Rectal smooth muscle tissue (tissue), 1 donor: ENCODE results near the gene DTWD2.
"Not testable (repeated sequence)": the region's sequence is repeated elsewhere in the genome, so short reads cannot be mapped to it uniquely, and the experiment has no call there.

Experiments used
- H3K27ac ChIP-seq: one replicate; pipeline ENCODE4 v1.7.0; 2013; ENCODE audit warnings: low read depth, low read length, inconsistent platforms
- H3K27me3 ChIP-seq: one replicate; pipeline ENCODE4 v1.7.0; 2013; ENCODE audit warnings: low read length; ENCODE audit not compliant: control insufficient read depth, insufficient read depth
- H3K36me3 ChIP-seq: one replicate; pipeline ENCODE4 v1.7.0; 2013; ENCODE audit warnings: low read length; ENCODE audit not compliant: control insufficient read depth, insufficient read depth
- H3K4me1 ChIP-seq: one replicate; pipeline ENCODE4 v1.7.0; 2013; ENCODE audit warnings: low read length; ENCODE audit not compliant: control insufficient read depth, insufficient read depth
- H3K4me3 ChIP-seq: one replicate; pipeline ENCODE4 v1.7.0; 2013; ENCODE audit warnings: low read length
- H3K9ac ChIP-seq: one replicate; pipeline ENCODE4 v1.7.0; 2013; ENCODE audit warnings: low read length

DTWD2 gene

DNA sequence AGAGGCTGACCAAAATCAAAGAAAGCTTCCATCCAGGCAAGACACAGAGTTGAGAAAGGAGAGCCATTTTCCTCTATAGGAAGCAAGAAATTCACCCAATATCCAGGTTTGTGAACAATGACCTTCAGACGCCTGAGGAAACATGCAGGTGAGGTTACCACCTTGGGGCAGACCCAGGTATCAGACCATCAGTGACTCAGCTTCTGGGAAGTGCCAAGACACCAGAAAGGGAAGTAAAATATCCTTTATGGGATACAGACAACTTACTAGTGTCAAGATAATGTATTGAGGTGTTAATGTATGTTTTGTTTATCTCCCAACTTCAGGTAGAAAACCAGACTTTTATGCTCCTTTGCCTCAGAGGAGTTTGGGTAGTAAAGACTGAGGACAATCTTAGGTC lies 2.2 kb upstream of the DTWD2 start:
- H3K36me3 ChIP-seq, result no peaks in the 10 kb centered on the region
- H3K27me3 ChIP-seq, result no peaks in the 10 kb centered on the region
- H3K9ac ChIP-seq, result no peak overlapping the region
- H3K27ac ChIP-seq, result no peak overlapping the region
- H3K4me1 ChIP-seq, result peaks cover 6% of the 10 kb centered on the region
- no peak overlapping the region for H3K4me3 ChIP-seq

DNA sequence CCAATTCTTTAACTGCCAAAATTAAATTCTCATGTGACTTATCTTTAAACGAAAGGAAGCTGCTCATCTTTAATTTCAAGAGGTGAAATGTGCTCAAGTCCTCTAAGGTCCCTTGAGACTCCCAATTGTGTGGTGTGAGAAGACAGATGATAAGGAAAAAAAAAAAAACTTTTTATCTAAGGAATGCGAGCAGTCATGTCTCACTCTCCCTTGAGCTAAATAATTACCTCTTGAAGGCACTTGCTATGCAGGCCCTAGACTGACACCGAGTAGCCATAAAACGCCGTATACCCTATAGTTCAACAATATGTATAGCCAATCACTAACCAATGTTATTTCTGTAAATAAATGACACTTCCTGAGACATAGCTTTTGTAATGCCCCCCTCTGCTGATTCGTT lies 1.5 kb upstream of the DTWD2 start:
- Histone ChIP-seq H3K4me1 (peaks cover 6% of the 10 kb centered on the region), H3K27ac (no peak overlapping the region), H3K27me3 (no peaks in the 10 kb centered on the region), H3K36me3 (no peaks in the 10 kb centered on the region), H3K9ac (no peak overlapping the region), H3K4me3 (no peak overlapping the region)

GRCh38 chr5:118988866-118989180 lies 476 bp upstream of the DTWD2 start:
- Histone ChIP-seq H3K4me3 (peak overlapping the region; percentile 79), H3K9ac (no peak overlapping the region), H3K27ac (no peak overlapping the region), H3K27me3 (no peaks in the 10 kb centered on the region), H3K36me3 (no peaks in the 10 kb centered on the region), H3K4me1 (peaks cover 6% of the 10 kb centered on the region)

DNA sequence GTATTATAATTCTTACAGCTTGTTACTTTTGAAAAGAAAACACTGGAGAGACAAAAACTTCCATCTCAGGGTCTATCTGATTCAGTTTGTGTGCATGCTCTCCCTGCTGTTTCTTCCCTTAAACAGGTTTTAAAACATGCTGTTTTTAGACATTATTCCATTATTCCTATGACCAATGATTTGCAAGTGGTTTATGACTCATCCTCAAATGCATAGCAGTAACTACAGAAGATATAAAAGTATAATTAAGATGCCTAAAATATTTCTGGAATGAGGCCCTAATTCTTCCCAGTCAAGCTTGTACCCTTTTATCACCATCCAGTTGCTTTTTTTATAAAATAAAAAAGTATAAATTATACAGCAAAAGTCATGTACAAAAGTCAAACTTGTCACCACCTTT lies 3.7 kb downstream of the DTWD2 start:
- Histone ChIP-seq H3K4me1 (peaks cover 6% of the 10 kb centered on the region), H3K9ac (no peak overlapping the region), H3K27me3 (no peaks in the 10 kb centered on the region), H3K4me3 (no peak overlapping the region), H3K27ac (no peak overlapping the region), H3K36me3 (no peaks in the 10 kb centered on the region)

DNA sequence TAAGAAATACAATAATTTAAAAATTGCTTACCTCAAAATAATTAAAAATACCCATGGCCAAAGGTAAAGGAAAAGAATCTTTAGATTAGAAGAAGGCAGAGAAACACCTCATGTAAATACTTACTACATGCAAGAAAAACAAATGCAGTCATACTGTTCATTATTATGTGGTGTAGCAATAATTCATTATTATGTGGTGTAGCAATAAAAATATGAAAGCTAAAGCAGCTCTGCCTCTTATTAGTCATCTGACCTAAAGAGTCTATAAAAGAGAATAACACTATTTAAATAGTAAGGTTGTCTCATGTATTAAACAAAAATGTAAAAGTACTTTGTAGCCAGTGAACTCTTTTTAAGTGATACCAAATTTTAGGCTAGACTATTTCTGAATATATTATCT lies 6.6 kb downstream of the DTWD2 start:
- H3K4me1 ChIP-seq, result no peaks in the 10 kb centered on the region
- H3K4me3 ChIP-seq, result no peak overlapping the region
- H3K9ac ChIP-seq, result no peak overlapping the region
- no peaks in the 10 kb centered on the region for H3K36me3 ChIP-seq
- H3K27me3 ChIP-seq, result no peaks in the 10 kb centered on the region
- no peak overlapping the region for H3K27ac ChIP-seq

DNA sequence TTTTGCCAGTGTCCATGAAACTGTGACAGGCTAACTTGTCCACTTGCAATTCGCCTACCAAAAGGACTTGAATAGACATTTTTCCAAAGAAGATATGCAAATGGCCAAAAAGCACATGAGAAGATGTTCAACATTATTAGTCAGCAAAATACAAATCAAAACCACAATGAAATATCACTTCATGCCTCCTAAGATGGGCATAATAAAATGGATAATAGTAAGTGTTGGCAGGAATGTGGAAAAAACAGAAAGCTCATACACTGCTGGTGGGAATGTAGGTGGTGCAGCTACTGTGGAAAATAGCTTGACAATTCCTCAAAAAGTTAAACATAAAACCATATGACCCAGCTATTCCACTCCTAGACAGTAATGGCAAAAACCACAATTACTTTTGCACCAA lies 7.9 kb downstream of the DTWD2 start:
- Histone ChIP-seq H3K4me1 (no peaks in the 10 kb centered on the region), H3K27ac (no peak overlapping the region), H3K27me3 (no peaks in the 10 kb centered on the region), H3K4me3 (no peak overlapping the region), H3K36me3 (no peaks in the 10 kb centered on the region), H3K9ac (no peak overlapping the region)

- no peaks in the 10 kb centered on the region for H3K4me1 ChIP-seq
- H3K9ac ChIP-seq, result no peak overlapping the region
- H3K27ac ChIP-seq, result no peak overlapping the region
- H3K36me3 ChIP-seq, result no peaks in the 10 kb centered on the region
- no peaks in the 10 kb centered on the region for H3K27me3 ChIP-seq
- H3K4me3 ChIP-seq, result no peak overlapping the region
Measured at GRCh38 chr5:118980017-118980416, 8.3 kb downstream of the DTWD2 start.

DNA sequence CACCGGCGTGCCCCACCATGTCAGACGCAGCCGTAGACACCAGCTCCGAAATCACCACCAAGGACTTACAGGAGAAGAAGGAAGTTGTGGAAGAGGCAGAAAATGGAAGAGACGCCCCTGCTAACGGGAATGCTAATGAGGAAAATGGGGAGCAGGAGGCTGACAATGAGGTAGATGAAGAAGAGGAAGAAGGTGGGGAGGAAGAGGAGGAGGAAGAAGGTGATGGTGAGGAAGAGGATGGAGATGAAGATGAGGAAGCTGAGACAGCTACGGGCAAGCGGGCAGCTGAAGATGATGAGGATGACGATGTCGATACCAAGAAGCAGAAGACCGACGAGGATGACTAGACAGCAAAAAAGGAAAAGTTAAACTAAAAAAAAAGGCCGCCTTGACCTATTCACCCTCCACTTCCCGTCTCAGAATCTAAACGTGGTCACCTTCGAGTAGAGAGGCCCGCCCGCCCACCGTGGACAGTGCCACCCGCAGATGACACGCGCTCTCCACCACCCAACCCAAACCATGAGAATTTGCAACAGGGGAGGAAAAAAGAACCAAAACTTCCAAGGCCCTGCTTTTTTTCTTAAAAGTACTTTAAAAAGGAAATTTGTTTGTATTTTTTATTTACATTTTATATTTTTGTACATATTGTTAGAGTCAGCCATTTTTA lies 14.4 kb downstream of the DTWD2 start:
- H3K36me3 ChIP-seq, H3K27ac ChIP-seq, H3K4me1 ChIP-seq, H3K9ac ChIP-seq, H3K27me3 ChIP-seq, H3K4me3 ChIP-seq: not testable (repeated sequence)

- no peaks in the 10 kb centered on the region for H3K27me3 ChIP-seq
- no peaks in the 10 kb centered on the region for H3K36me3 ChIP-seq
- no peak overlapping the region for H3K27ac ChIP-seq
- H3K4me1 ChIP-seq, result no peaks in the 10 kb centered on the region
- H3K4me3 ChIP-seq, result no peak overlapping the region
- no peak overlapping the region for H3K9ac ChIP-seq
Measured at GRCh38 chr5:118968925-118969375, 19.4 kb downstream of the DTWD2 start.

GRCh38 chr5:118968406-118968911 lies 19.9 kb downstream of the DTWD2 start:
- Histone ChIP-seq H3K36me3 (no peaks in the 10 kb centered on the region), H3K27me3 (no peaks in the 10 kb centered on the region), H3K4me1 (no peaks in the 10 kb centered on the region)

DNA sequence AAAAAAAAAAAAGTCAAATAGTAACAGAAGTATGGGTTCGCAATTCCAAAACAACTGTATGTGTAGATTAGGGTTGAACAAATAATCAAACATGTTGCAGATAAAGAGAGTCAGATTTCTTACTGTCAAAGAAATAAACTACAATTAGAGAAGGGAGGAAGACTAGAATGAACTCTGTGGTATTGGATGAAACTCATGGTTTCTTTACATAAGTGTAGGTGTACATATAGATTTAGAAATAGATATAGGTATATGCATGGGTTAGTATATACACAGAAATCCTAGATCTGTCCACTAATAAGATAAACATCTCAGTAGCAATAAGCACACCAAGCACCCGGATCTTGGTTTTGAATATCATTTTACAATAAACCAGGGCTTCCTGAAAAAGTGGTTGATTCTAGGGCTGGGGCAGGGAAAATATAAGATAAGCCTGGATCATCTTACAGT lies 21.3 kb downstream of the DTWD2 start:
- H3K36me3 ChIP-seq, result no peaks in the 10 kb centered on the region
- H3K27me3 ChIP-seq, result no peaks in the 10 kb centered on the region
- H3K4me1 ChIP-seq, result no peaks in the 10 kb centered on the region
- H3K4me3 ChIP-seq, result no peak overlapping the region
- H3K27ac ChIP-seq, result no peak overlapping the region
- H3K9ac ChIP-seq, result no peak overlapping the region

More at GRCh38 chr5:118968406-118968911, 19.9 kb downstream of the DTWD2 start:
- Histone ChIP-seq H3K27ac (no peak overlapping the region), H3K4me3 (no peak overlapping the region), H3K9ac (no peak overlapping the region)

DNA sequence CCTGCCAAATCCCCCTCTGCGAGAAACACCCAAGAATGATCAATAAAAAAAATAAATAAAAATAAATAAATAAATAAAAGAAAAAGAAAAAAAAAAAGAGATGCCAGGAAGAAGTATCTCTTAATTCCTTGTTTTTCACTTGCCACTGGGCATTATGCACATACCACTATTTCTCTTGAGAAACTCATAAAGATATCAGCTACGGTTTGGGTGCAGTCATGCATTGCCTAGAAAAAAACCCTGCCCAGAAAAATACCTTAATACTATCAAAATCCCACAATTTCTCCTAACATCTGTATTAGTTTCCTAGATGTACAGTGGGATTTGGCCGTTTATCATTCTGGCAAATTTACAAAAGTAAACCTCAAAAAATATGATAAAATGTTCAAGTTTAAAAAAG lies 22.5 kb downstream of the DTWD2 start:
- H3K4me1 ChIP-seq, result no peaks in the 10 kb centered on the region
- no peak overlapping the region for H3K4me3 ChIP-seq
- H3K27ac ChIP-seq, result no peak overlapping the region
- no peak overlapping the region for H3K9ac ChIP-seq
- H3K27me3 ChIP-seq, result no peaks in the 10 kb centered on the region
- no peaks in the 10 kb centered on the region for H3K36me3 ChIP-seq

GRCh38 chr5:118964970-118965369 lies 23.4 kb downstream of the DTWD2 start:
- not testable (repeated sequence) for H3K4me3 ChIP-seq, H3K9ac ChIP-seq, H3K27ac ChIP-seq, H3K36me3 ChIP-seq, H3K4me1 ChIP-seq, H3K27me3 ChIP-seq
